H9 (cell line): Measurements from ENCODE around the gene MRPL36. TPM values are rescaled to one million over a fixed set of nuclear protein-coding genes. Genes with fewer than 3 reads are reported as not detected.

Experiments used
- DNase-seq: peaks from one replicate; pipeline ENCODE4 v3.0.0-alpha.2; 2017
- H2AFZ ChIP-seq: one replicate; pipeline ENCODE4 v1.6.1; 2013; ENCODE audit warnings: mild to moderate bottlenecking, low read length, control low read depth, moderate library complexity
- H2AK5ac ChIP-seq: 2 replicates; pipeline ENCODE4 v1.6.1; 2013; ENCODE audit warnings: low read length, control low read depth, mixed read lengths; ENCODE audit not compliant: insufficient read length
- H2BK120ac ChIP-seq: one replicate; pipeline ENCODE4 v1.6.1; 2013; ENCODE audit warnings: low read depth, mild to moderate bottlenecking, low read length, control low read depth, inconsistent platforms; ENCODE audit not compliant: poor library complexity, severe bottlenecking
- H2BK12ac ChIP-seq: 2 replicates; pipeline ENCODE4 v1.6.1; 2013; ENCODE audit warnings: low read length, control low read depth, mixed read lengths, low read depth; ENCODE audit not compliant: insufficient read length
- H2BK15ac ChIP-seq: 2 replicates; pipeline ENCODE4 v1.6.1; 2013; ENCODE audit warnings: low read depth, low read length, control low read depth
- H2BK20ac ChIP-seq: one replicate; pipeline ENCODE4 v1.6.1; 2013; ENCODE audit warnings: low read depth, mild to moderate bottlenecking, low read length, control low read depth, inconsistent platforms; ENCODE audit not compliant: poor library complexity, severe bottlenecking
- H2BK5ac ChIP-seq: 2 replicates; pipeline ENCODE4 v1.6.1; 2013; ENCODE audit warnings: low read length, control low read depth, mixed read lengths; ENCODE audit not compliant: insufficient read length
- H3K14ac ChIP-seq: 2 replicates; pipeline ENCODE4 v1.6.1; 2013; ENCODE audit warnings: low read length, control low read depth; ENCODE audit not compliant: insufficient read depth
- H3K18ac ChIP-seq: 2 replicates; pipeline ENCODE4 v1.6.1; 2013; ENCODE audit warnings: low read depth, mild to moderate bottlenecking, mixed read lengths, low read length, control low read depth; ENCODE audit not compliant: insufficient read length
- H3K23ac ChIP-seq: 2 replicates; pipeline ENCODE4 v1.6.1; 2013; ENCODE audit warnings: low read length, control low read depth, mixed read lengths, low read depth; ENCODE audit not compliant: insufficient read length
- H3K23me2 ChIP-seq: 2 replicates; pipeline ENCODE4 v1.6.1; 2013; ENCODE audit warnings: low read depth, mild to moderate bottlenecking, mixed read lengths, low read length, control low read depth; ENCODE audit not compliant: insufficient read length, poor library complexity, severe bottlenecking
- H3K27ac ChIP-seq: 2 replicates; pipeline ENCODE4 v1.5.1; 2013; ENCODE audit warnings: low read length, control low read depth, mixed read lengths, low read depth; ENCODE audit not compliant: insufficient read length
- H3K27me3 ChIP-seq: 2 replicates; pipeline ENCODE4 v1.6.1; 2013; ENCODE audit warnings: low read length, control low read depth, inconsistent platforms; ENCODE audit not compliant: insufficient read depth
- H3K4ac ChIP-seq: 2 replicates; pipeline ENCODE4 v1.6.1; 2013; ENCODE audit warnings: low read depth, mild to moderate bottlenecking, control low read depth, inconsistent platforms, low read length, moderate library complexity
- H3K4me1 ChIP-seq: 2 replicates; pipeline ENCODE4 v1.6.1; 2013; ENCODE audit warnings: low read length, control low read depth, inconsistent platforms; ENCODE audit not compliant: insufficient read depth
- H3K4me2 ChIP-seq: 2 replicates; pipeline ENCODE4 v1.6.1; 2013; ENCODE audit warnings: low read length, control low read depth, mixed read lengths; ENCODE audit not compliant: insufficient read length, insufficient read depth
- H3K56ac ChIP-seq: 2 replicates; pipeline ENCODE4 v1.6.1; 2013; ENCODE audit warnings: low read depth, mild to moderate bottlenecking, mixed read lengths, low read length, control low read depth; ENCODE audit not compliant: insufficient read length
- H3K79me1 ChIP-seq: 2 replicates; pipeline ENCODE4 v1.6.1; 2013; ENCODE audit warnings: low read depth, mild to moderate bottlenecking, moderate library complexity, low read length, control low read depth, inconsistent platforms; ENCODE audit not compliant: insufficient read depth, poor library complexity, severe bottlenecking
- H3K79me2 ChIP-seq: 2 replicates; pipeline ENCODE4 v1.6.1; 2013; ENCODE audit warnings: low read length, control low read depth, inconsistent platforms; ENCODE audit not compliant: insufficient read depth
- H3K9ac ChIP-seq: 2 replicates; pipeline ENCODE4 v1.6.1; 2013; ENCODE audit warnings: low read length, control low read depth, mixed read lengths; ENCODE audit not compliant: insufficient read length; ENCODE audit errors: extremely low read depth
- H3K9me3 ChIP-seq: one replicate; pipeline ENCODE4 v1.6.1; 2013; ENCODE audit warnings: low read depth, low read length, inconsistent platforms; ENCODE audit not compliant: control insufficient read depth
- H3T11ph ChIP-seq: one replicate; pipeline ENCODE4 v1.6.1; 2013; ENCODE audit warnings: mild to moderate bottlenecking, low read length, control low read depth, inconsistent platforms
- H4K20me1 ChIP-seq: one replicate; pipeline ENCODE4 v1.6.1; 2013; ENCODE audit not compliant: control insufficient read depth, insufficient read length, insufficient read depth
- H4K5ac ChIP-seq: 2 replicates; pipeline ENCODE4 v1.6.1; 2013; ENCODE audit warnings: low read depth, mild to moderate bottlenecking, mixed read lengths, low read length, control low read depth; ENCODE audit not compliant: insufficient read length
- H4K8ac ChIP-seq: replicated peaks from 2 replicates; pipeline ENCODE4 v1.6.1; 2013; ENCODE audit warnings: low read length, control low read depth, mixed read lengths, low read depth; ENCODE audit not compliant: insufficient read length
- H4K91ac ChIP-seq: 2 replicates; pipeline ENCODE4 v1.6.1; 2013; ENCODE audit warnings: low read depth, mild to moderate bottlenecking, moderate library complexity, mixed read lengths, low read length, control low read depth; ENCODE audit not compliant: insufficient read length
- H3K27ac Mint-ChIP-seq, 3 experiments: 2 replicates in 2 of 3; 3 replicates in 1 of 3; pipeline ENCODE4 v1.8.0; 2020 to 2021; ENCODE audit warnings: mixed read lengths in 3 of 3, mild to moderate bottlenecking in 1 of 3, moderate library complexity in 1 of 3
- H3K27me3 Mint-ChIP-seq: 2 replicates; pipeline ENCODE4 v1.8.0; 2021; ENCODE audit warnings: low read depth, mild to moderate bottlenecking, moderate library complexity, mixed read lengths
- H3K36me3 Mint-ChIP-seq, 3 experiments: 2 replicates in 2 of 3; 3 replicates in 1 of 3; pipeline ENCODE4 v1.8.0; 2020 to 2021; ENCODE audit warnings: low read depth in 3 of 3, mixed read lengths in 3 of 3; ENCODE audit not compliant: insufficient read depth in 1 of 3
- H3K4me1 Mint-ChIP-seq, 2 experiments: 2 replicates each; pipeline ENCODE4 v1.8.0; 2020; ENCODE audit warnings: mixed read lengths in 2 of 2
- H3K4me3 Mint-ChIP-seq, 2 experiments: 2 replicates in 1 of 2; 3 replicates in 1 of 2; pipeline ENCODE4 v1.8.0; 2020 to 2021; ENCODE audit warnings: mild to moderate bottlenecking in 2 of 2, mixed read lengths in 2 of 2, moderate library complexity in 1 of 2
- H3K9me3 Mint-ChIP-seq, 2 experiments: 2 replicates in 1 of 2; 3 replicates in 1 of 2; pipeline ENCODE4 v1.8.0; 2020; ENCODE audit warnings: mild to moderate bottlenecking in 2 of 2, mixed read lengths in 2 of 2, moderate library complexity in 1 of 2
- CTCF ChIP-seq: fragments of 200-600 bp; sonication (generic); conservative IDR thresholded peaks from 3 replicates; pipeline ENCODE4 v1.8.0; 2021; ENCODE audit warnings: antibody characterized with exemption, mild to moderate bottlenecking
- WGBS: extraction: QIAGEN DNeasy Blood & Tissue Kit; methylation state at CpG from one replicate; pipeline ENCODE4 v1.1.7; 2013; ENCODE audit warnings: missing lambda C conversion rate, low lambda C conversion rate, mixed read lengths; ENCODE audit not compliant: insufficient read length; ENCODE audit errors: extremely low coverage; 5-methylcytosine and 5-hydroxymethylcytosine counted together
- total RNA-seq: library from RNA; stranded (reverse); gene quantifications from 2 replicates; pipeline ENCODE4 v1.2.1, GENCODE V29; 2021

The MRPL36 gene
- total RNA-seq, 1 experiment from 2014 or later = 67.3 TPM

GRCh38 chr5:1804001-1804690 is 4.5 kb upstream of the MRPL36 start:
- H3K4me1 Mint-ChIP-seq = peaks cover 12 to 18% of the 10 kb centered on the region in 2 experiments
- H2AFZ ChIP-seq = no peak overlapping the region

More at GRCh38 chr5:1804001-1804690, 4.5 kb upstream of the MRPL36 start:
- Histone ChIP-seq H3K56ac (no peak overlapping the region), H3K27ac (no peak overlapping the region), H2BK20ac (no peak overlapping the region), H3K23ac (no peak overlapping the region), H4K91ac (no peak overlapping the region), H2BK15ac (no peak overlapping the region), H3K79me1 (peaks cover under 1% of the 10 kb centered on the region), H3K4me2 (no peak overlapping the region), H3K79me2 (peaks cover 13% of the 10 kb centered on the region; the same call in 1 of the 2 replicates), H4K5ac (no peak overlapping the region), H3K4ac (no peak overlapping the region), H3K4me1 (no peaks in the 10 kb centered on the region), H3K9me3 (no peaks in the 10 kb centered on the region), H3K18ac (no peak overlapping the region), H3K14ac (no peak overlapping the region), H3K9ac (no peak overlapping the region), H2AK5ac (no peak overlapping the region), H4K20me1 (no peaks in the 10 kb centered on the region), H3K27me3 (no peaks in the 10 kb centered on the region), H2BK12ac (no peak overlapping the region), H2BK120ac (no peak overlapping the region), H4K8ac (no peak overlapping the region), H3K23me2 (peaks cover 10% of the 10 kb centered on the region), H2BK5ac (no peak overlapping the region), H3T11ph (no peak overlapping the region)
- H3K4me3 Mint-ChIP-seq = no peak overlapping the region
- TF ChIP-seq CTCF = no peak
- no peak for DNase-seq
- H3K9me3 Mint-ChIP-seq = peaks cover 0 to 3% of the 10 kb centered on the region in 2 experiments; a peak in 1 of 5 replicates
- H3K27ac Mint-ChIP-seq = no peak overlapping the region
- no CpG with 5 or more reads among the region's 15 CpGs for WGBS
- H3K36me3 Mint-ChIP-seq = peaks cover 48 to 64% (median 61%) of the 10 kb centered on the region in 3 experiments
- H3K27me3 Mint-ChIP-seq = no peaks in the 10 kb centered on the region
